ENCODE results near the gene DDX51. TPM values are rescaled to one million over a fixed set of nuclear protein-coding genes. Genes with fewer than 3 reads are reported as not detected.
A peak's percentile ranks its signal among the peaks of the same experiment; 100 is the strongest.

Gene DDX51
- total RNA-seq, 1 donor from 2014 or later = 4.3 TPM

DNA sequence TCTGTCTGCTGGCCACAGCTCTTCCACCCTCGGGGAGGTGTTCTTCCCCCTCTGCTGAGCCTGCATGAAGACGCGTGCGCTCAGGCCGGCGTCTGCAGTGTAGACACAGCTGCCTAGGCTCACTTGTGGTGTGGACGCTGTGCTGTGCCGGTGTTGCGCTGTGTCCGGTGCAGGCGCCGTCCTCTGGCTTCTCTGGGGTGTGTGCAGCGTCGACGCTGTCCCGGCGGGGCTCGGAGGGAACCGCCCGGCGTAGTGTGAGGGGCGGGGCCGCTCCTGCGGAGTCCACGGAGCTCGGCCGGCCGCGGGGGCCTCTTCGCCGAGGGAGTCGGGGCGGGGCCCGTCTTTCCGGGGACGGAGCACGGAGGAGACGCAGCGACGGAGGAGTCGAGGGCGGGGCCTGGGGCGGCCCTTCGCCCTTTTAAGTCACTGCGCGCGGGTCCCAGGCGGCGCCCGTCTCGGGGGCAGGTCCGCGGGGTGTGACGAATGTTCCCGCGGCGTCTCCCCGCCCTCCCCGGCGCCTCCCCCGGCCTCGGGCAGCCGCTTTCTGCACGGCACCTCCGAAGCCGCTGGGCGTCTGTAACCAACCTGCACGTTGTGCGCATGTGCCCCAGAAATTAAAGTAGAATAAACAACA is 45.4 kb upstream of the DDX51 start:
- Histone ChIP-seq H3K27me3 (no peaks in the 10 kb centered on the region), H3K4me1 (peaks cover 7% of the 10 kb centered on the region in 2 donors), H3K36me3 (no peaks in the 10 kb centered on the region), H3K9me3 (peaks cover 17 to 23% of the 10 kb centered on the region in 2 donors), H3K27ac (peak overlapping the region; percentile 68 to 76), H3K4me3 (peak overlapping the region; percentile 54 to 73)
- intact Hi-C loops (cut with DNase I) = loop anchor here (5.0 kb wide), 1 partner anchor 298 kb away; no protein-coding TSS in a partner anchor
- TF ChIP-seq, protein P1, sequence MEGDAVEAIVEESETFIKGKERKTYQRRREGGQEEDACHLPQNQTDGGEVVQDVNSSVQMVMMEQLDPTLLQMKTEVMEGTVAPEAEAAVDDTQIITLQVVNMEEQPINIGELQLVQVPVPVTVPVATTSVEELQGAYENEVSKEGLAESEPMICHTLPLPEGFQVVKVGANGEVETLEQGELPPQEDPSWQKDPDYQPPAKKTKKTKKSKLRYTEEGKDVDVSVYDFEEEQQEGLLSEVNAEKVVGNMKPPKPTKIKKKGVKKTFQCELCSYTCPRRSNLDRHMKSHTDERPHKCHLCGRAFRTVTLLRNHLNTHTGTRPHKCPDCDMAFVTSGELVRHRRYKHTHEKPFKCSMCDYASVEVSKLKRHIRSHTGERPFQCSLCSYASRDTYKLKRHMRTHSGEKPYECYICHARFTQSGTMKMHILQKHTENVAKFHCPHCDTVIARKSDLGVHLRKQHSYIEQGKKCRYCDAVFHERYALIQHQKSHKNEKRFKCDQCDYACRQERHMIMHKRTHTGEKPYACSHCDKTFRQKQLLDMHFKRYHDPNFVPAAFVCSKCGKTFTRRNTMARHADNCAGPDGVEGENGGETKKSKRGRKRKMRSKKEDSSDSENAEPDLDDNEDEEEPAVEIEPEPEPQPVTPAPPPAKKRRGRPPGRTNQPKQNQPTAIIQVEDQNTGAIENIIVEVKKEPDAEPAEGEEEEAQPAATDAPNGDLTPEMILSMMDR (IDR thresholded peaks at IDR 0.05) = no peak
- peak; percentile 76 to 95 for DNase-seq (ENCODE audit: low spot score in 2 of 2)

DNA sequence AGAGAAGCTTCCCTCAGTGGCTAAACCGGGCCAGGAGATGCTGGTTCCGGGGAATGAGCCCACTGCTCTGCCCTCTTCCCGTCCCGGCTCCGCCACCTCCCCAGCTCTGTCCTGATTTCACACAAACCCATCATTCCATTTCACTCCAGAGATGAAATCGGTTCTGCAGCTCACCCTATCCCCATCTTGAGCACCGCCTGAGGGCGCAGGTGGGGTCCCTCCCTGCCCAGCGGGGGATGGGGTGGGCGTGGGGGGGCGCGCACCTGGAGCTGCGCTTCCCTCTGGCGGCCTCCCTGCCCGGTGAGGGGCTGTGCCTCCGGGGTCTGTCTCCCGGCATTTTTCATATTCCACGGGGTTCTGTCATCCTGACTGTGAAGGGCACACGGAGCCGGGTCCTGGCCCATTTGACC is 44.8 kb upstream of the DDX51 start:
- Histone ChIP-seq H3K4me1 (peaks cover 7% of the 10 kb centered on the region in 2 donors), H3K36me3 (no peaks in the 10 kb centered on the region), H3K9me3 (peaks cover 14 to 23% of the 10 kb centered on the region in 2 donors), H3K27ac (peak overlapping the region; percentile 68 to 76), H3K27me3 (no peaks in the 10 kb centered on the region), H3K4me3 (peak overlapping the region; percentile 54 to 73)
- intact Hi-C loops (cut with DNase I) = no loop called here
- TF ChIP-seq, protein P1 (IDR thresholded peaks at IDR 0.05) = no peak
- no peak for DNase-seq (ENCODE audit: low spot score in 2 of 2)

DNA sequence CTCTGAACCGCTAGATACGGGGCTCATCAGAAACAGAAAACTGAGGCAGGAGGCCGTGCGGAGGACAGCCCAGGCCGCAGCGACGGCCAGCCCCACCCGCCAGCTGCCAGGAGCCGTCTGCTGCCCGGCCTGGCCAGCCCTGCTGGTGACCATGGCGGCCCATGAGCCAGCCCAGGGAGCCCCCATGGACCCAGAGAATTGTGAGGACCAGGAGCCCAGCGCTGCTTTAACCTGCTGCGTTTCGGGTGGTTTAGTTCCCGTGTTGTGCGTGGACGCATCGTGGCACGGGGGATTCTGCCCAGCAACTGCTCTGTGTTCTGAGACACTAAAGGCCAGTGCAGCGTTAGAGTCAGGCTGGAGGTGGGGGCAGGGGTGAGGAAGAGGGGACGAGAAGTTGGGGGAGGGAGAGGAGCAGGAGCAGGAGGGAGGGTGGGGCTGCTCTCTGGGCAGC is 44.4 kb upstream of the DDX51 start:
- H3K9me3 ChIP-seq = peaks cover 10 to 23% of the 10 kb centered on the region in 2 donors
- intact Hi-C loops (cut with DNase I) = no loop called here
- peak overlapping the region in 1 of 2 donors; percentile 76 for H3K27ac ChIP-seq
- no peak for DNase-seq (ENCODE audit: low spot score in 2 of 2)
- TF ChIP-seq, protein P1 (IDR thresholded peaks at IDR 0.05) = no peak
- H3K4me1 ChIP-seq = peaks cover 7% of the 10 kb centered on the region in 2 donors
- H3K27me3 ChIP-seq = no peaks in the 10 kb centered on the region
- H3K4me3 ChIP-seq = no peak overlapping the region
- H3K36me3 ChIP-seq = no peaks in the 10 kb centered on the region

DNA sequence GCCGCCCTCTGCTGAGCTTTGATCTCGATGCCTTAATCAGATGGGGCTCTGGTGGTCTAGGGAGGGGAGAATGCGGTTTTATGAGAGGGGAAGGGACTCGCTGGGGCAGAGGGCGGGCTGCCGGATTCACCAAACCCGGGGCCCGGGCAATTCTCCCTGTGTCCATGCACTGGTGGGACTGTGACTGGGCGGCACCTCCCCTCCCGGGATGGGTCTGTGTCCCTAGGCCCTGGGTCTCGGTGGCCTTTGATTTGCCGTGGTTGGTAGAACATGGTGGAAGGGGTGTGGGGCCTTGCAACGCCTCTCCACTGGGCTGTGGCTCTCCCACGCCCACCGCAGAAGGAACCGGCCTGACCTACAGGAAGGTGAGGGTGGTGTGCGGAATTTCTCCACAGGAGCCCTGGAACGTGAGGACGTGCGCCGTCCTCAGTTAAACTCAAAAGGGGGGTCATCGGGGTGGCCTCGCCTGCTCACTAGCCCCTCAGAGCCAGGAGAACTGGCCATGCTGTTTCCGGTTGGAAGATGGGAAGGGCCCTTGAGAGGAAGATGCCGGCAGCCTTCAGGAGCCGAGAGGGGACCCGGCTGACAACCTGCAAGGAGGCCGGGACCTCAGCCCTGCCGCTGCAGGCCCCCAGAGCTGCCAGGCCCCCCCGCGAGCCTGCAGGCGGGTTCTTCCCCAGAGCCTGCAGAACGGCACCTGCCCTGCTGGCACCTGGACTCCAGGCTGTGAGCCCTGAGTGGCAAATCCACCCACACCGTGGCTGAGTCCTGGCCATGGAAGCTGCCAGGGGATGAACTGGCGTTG is 43.7 kb upstream of the DDX51 start:
- no peak overlapping the region for H3K4me3 ChIP-seq
- peaks cover 7% of the 10 kb centered on the region in 2 donors for H3K4me1 ChIP-seq
- TF ChIP-seq, protein P1 (IDR thresholded peaks at IDR 0.05) = no peak
- H3K36me3 ChIP-seq = no peaks in the 10 kb centered on the region
- DNase-seq (ENCODE audit: low spot score in 2 of 2) = no peak
- H3K27me3 ChIP-seq = no peaks in the 10 kb centered on the region
- H3K27ac ChIP-seq = no peak overlapping the region
- H3K9me3 ChIP-seq = peaks cover 10 to 23% of the 10 kb centered on the region in 2 donors
- intact Hi-C loops (cut with DNase I) = no loop called here

DNA sequence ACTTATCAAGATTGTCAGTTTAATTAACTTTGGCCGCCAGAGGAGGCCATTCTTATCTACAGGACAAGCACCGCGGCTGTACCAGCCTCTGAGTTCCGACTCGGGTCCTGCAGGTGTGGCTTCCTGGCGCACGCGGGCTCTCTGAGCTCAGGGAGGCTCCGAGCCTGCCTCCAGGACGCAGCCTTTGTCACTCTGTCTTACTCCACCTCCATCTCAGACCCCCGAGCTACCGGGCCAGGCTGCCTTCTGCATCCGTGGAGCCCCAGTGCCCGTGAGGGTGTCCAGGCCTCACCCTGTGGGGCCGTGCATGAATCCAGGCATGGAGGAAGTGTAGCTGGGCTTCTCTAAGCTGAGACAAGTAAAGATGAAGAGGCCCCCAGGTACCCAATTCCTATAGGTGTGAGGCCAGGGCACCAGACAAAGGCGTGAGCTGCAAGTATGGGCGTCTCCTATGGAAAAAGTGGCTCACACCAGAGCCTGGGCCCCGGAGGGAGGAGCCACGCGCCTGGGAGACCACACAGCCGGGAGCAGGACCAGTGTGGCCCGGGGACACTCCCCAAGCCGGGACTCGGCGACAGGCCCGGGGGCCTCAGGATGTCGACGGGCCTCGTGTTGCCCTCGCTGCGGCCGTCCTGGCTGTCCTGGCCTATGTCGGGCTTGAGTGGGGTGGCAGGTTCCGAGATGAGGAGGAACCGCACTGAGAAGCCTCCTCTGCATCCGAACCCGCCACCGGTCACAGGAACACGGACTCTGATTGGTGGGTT is 42.9 kb upstream of the DDX51 start:
- TF ChIP-seq, protein P1 (IDR thresholded peaks at IDR 0.05) = no peak
- no peak for DNase-seq (ENCODE audit: low spot score in 2 of 2)
- Histone ChIP-seq H3K4me1 (peaks cover 7% of the 10 kb centered on the region in 2 donors), H3K4me3 (no peak overlapping the region), H3K36me3 (no peaks in the 10 kb centered on the region), H3K27me3 (no peaks in the 10 kb centered on the region), H3K9me3 (peaks cover 10 to 23% of the 10 kb centered on the region in 2 donors), H3K27ac (no peak overlapping the region)
- intact Hi-C loops (cut with DNase I) = no loop called here

Measured in ascending aorta (tissue), 2 donors.